WTC11 (cell line): ENCODE data around the gene MRE11. TPM values are rescaled to one million over a fixed set of nuclear protein-coding genes. Genes with fewer than 3 reads are reported as not detected.

Source experiments
- ATAC-seq: fragments of 200-7000 bp; cut with Tn5 transposase; 2 replicates; pipeline ENCODE4 v1.10.0; 2021; ENCODE audit warnings: mild to moderate bottlenecking, moderate library complexity
- CTCF ChIA-PET: fragments of 300-600 bp; sonication (Branson Sonifier 250); formaldehyde crosslinking; loops from one replicate; lab custom pipeline; 2021; ENCODE audit warnings: antibody characterized with exemption; lab: Charles Lee
- POLR2A ChIA-PET: fragments of 350-600 bp; sonication (Branson Sonifier 250); formaldehyde crosslinking; loops from one replicate; lab custom pipeline; 2021; ENCODE audit warnings: antibody characterized with exemption; lab: Charles Lee
- DNase-seq: peaks from one replicate; pipeline ENCODE4 v3.0.0; 2021; ENCODE audit warnings: low spot score
- H3K27ac Mint-ChIP-seq: 2 replicates; pipeline ENCODE4 v1.8.0; 2021; ENCODE audit warnings: mixed read lengths
- H3K27me3 Mint-ChIP-seq: 2 replicates; pipeline ENCODE4 v1.8.0; 2021; ENCODE audit warnings: low read depth, mild to moderate bottlenecking, moderate library complexity, mixed read lengths
- H3K36me3 Mint-ChIP-seq: 2 replicates; pipeline ENCODE4 v1.8.0; 2021; ENCODE audit warnings: mixed read lengths
- H3K4me1 Mint-ChIP-seq: 2 replicates; pipeline ENCODE4 v1.8.0; 2022; ENCODE audit warnings: mixed read lengths
- H3K4me3 Mint-ChIP-seq: 2 replicates; pipeline ENCODE4 v1.8.0; 2021; ENCODE audit warnings: mild to moderate bottlenecking, moderate library complexity, mixed read lengths
- H3K9me3 Mint-ChIP-seq: 2 replicates; pipeline ENCODE4 v1.8.0; 2021; ENCODE audit warnings: mixed read lengths
- ARID4B ChIP-seq: sonication (generic); formaldehyde crosslinking; IDR thresholded peaks from 2 replicates; pipeline ENCODE4 v1.8.0; 2023; ENCODE audit warnings: missing genetic modification reagents, mild to moderate bottlenecking, borderline replicate concordance
- ATF6 ChIP-seq: sonication (generic); formaldehyde crosslinking; IDR thresholded peaks from 2 replicates; pipeline ENCODE4 v1.8.1; 2023; ENCODE audit warnings: mild to moderate bottlenecking, missing genetic modification reagents
- CBFB ChIP-seq: sonication (generic); formaldehyde crosslinking; IDR thresholded peaks from 2 replicates; pipeline ENCODE4 v1.8.1; 2022; ENCODE audit warnings: mild to moderate bottlenecking, low read depth, missing genetic modification reagents
- CTCF ChIP-seq: fragments of 200-600 bp; IDR thresholded peaks from 2 replicates; pipeline ENCODE4 v1.8.0; 2022; ENCODE audit warnings: antibody characterized with exemption
- E2F1 ChIP-seq: sonication (generic); formaldehyde crosslinking; IDR thresholded peaks from 2 replicates; pipeline ENCODE4 v1.8.0; 2022; ENCODE audit warnings: mild to moderate bottlenecking, missing genetic modification reagents
- ELF4 ChIP-seq: sonication (generic); formaldehyde crosslinking; IDR thresholded peaks from 2 replicates; pipeline ENCODE4 v1.8.1; 2022; ENCODE audit warnings: low read depth, mild to moderate bottlenecking, moderate library complexity, missing genetic modification reagents
- ESRRA ChIP-seq: sonication (generic); formaldehyde crosslinking; IDR thresholded peaks from 2 replicates; pipeline ENCODE4 v1.8.1; 2022; ENCODE audit warnings: mild to moderate bottlenecking, missing genetic modification reagents, borderline replicate concordance
- FOXP1 ChIP-seq: sonication (generic); formaldehyde crosslinking; IDR thresholded peaks from 2 replicates; pipeline ENCODE4 v1.8.0; 2022; ENCODE audit warnings: missing genetic modification reagents, mild to moderate bottlenecking, moderate library complexity, borderline replicate concordance
- GTF2I ChIP-seq: fragments of 250-450 bp; sonication (Bioruptor Pico); conservative IDR thresholded peaks from 2 replicates; pipeline ENCODE4 v1.4.0; 2021; ENCODE audit warnings: mild to moderate bottlenecking
- IRF1 ChIP-seq: sonication (generic); formaldehyde crosslinking; IDR thresholded peaks from 2 replicates; pipeline ENCODE4 v1.8.0; 2023; ENCODE audit warnings: missing genetic modification reagents
- JUN ChIP-seq: sonication (generic); formaldehyde crosslinking; IDR thresholded peaks from 2 replicates; pipeline ENCODE4 v1.8.0; 2023; ENCODE audit warnings: mild to moderate bottlenecking, missing genetic modification reagents
- MAX ChIP-seq: sonication (generic); formaldehyde crosslinking; IDR thresholded peaks from 2 replicates; pipeline ENCODE4 v1.8.0; 2022; ENCODE audit warnings: mild to moderate bottlenecking, missing genetic modification reagents
- MXD4 ChIP-seq: fragments of 250-450 bp; sonication (Bioruptor Pico); IDR thresholded peaks from 2 replicates; pipeline ENCODE4 v1.8.0; 2021; ENCODE audit warnings: mild to moderate bottlenecking, moderate library complexity, borderline replicate concordance
- NFATC4 ChIP-seq: fragments of 250-450 bp; sonication (Bioruptor Pico); IDR thresholded peaks from 2 replicates; pipeline ENCODE4 v1.9.0; 2021; ENCODE audit warnings: mild to moderate bottlenecking
- NR3C1 ChIP-seq: sonication (generic); formaldehyde crosslinking; conservative IDR thresholded peaks from 2 replicates; pipeline ENCODE4 v1.8.1; 2023; ENCODE audit warnings: low read depth, mild to moderate bottlenecking, missing genetic modification reagents
- PRRX2 ChIP-seq: fragments of 250-450 bp; sonication (Bioruptor Pico); IDR thresholded peaks from 2 replicates; pipeline ENCODE4 v1.8.0; 2021; ENCODE audit warnings: mild to moderate bottlenecking
- TEAD1 ChIP-seq: sonication (generic); formaldehyde crosslinking; IDR thresholded peaks from 2 replicates; pipeline ENCODE4 v1.8.0; 2022; ENCODE audit warnings: mild to moderate bottlenecking, missing genetic modification reagents
- TP53 ChIP-seq: sonication (generic); formaldehyde crosslinking; IDR thresholded peaks from 2 replicates; pipeline ENCODE4 v1.8.1; 2023; ENCODE audit warnings: mild to moderate bottlenecking, missing genetic modification reagents
- ZNF281 ChIP-seq: sonication (generic); formaldehyde crosslinking; IDR thresholded peaks from 2 replicates; pipeline ENCODE4 v1.8.0; 2023; ENCODE audit warnings: mild to moderate bottlenecking, missing genetic modification reagents
- ZNF416 ChIP-seq: fragments of 250-450 bp; sonication (Bioruptor Pico); IDR thresholded peaks from 2 replicates; pipeline ENCODE4 v1.9.0; 2021; ENCODE audit warnings: mild to moderate bottlenecking, inconsistent platforms
- ZNF425 ChIP-seq: fragments of 250-450 bp; sonication (Bioruptor Pico); conservative IDR thresholded peaks from 2 replicates; pipeline ENCODE4 v1.9.0; 2021; ENCODE audit warnings: mild to moderate bottlenecking
- total RNA-seq: library from RNA; stranded (reverse); gene quantifications from 3 replicates; pipeline ENCODE4 v1.2.3, GENCODE V29; 2021

MRE11 gene
- total RNA-seq, 1 experiment from 2014 or later: 34.3 TPM

GRCh38 chr11:94481342-94481741 lies 12.3 kb downstream of the MRE11 start:
- no peak for DNase-seq
- ATAC-seq: no peak
- TF ChIP-seq NFATC4 (CRISPR knock-in tag): no peak
- TF ChIP-seq GTF2I: no peak
- no peak for TF ChIP-seq CBFB
- no peak for TF ChIP-seq ARID4B
- TF ChIP-seq ELF4 (CRISPR knock-in tag): no peak
- no peak for TF ChIP-seq TEAD1 (CRISPR knock-in tag)
- no peak for TF ChIP-seq IRF1
- no peak for TF ChIP-seq PRRX2 (CRISPR knock-in tag)
- TF ChIP-seq ZNF425: no peak
- TF ChIP-seq ESRRA (CRISPR knock-in tag): no peak
- Mint-ChIP-seq H3K4me1 (no peaks in the 10 kb centered on the region), H3K9me3 (no peaks in the 10 kb centered on the region), H3K27me3 (no peaks in the 10 kb centered on the region), H3K4me3 (no peak overlapping the region), H3K36me3 (peaks cover 30% of the 10 kb centered on the region), H3K27ac (no peak overlapping the region)
- POLR2A ChIA-PET: no interaction called here
- CTCF ChIA-PET: no interaction called here

- Mint-ChIP-seq H3K9me3 (no peaks in the 10 kb centered on the region), H3K27me3 (no peaks in the 10 kb centered on the region), H3K27ac (peak overlapping the region; percentile 20; the same call in 1 of the 2 replicates), H3K4me1 (peaks cover 22% of the 10 kb centered on the region), H3K4me3 (no peak overlapping the region), H3K36me3 (peaks cover 15% of the 10 kb centered on the region)
- no peak for TF ChIP-seq E2F1
- TF ChIP-seq TP53 (CRISPR knock-in tag): no peak
- no peak for TF ChIP-seq CTCF
- no peak for TF ChIP-seq MXD4 (CRISPR knock-in tag)
- no peak for TF ChIP-seq ATF6 (CRISPR knock-in tag)
- TF ChIP-seq MAX (CRISPR knock-in tag): no peak
- TF ChIP-seq FOXP1: no peak
- TF ChIP-seq ZNF281 (CRISPR knock-in tag): no peak
- no peak for TF ChIP-seq JUN
- no peak for TF ChIP-seq ELF4 (CRISPR knock-in tag)
- TF ChIP-seq ZNF416 (CRISPR knock-in tag): no peak
- TF ChIP-seq NR3C1 (CRISPR knock-in tag): no peak
- ATAC-seq: peak; percentile 66
- CTCF ChIA-PET: interaction anchor here (0.8 to 1.4 kb wide), 2 partner anchors 27 to 582 kb away, joined by 4 to 7 read pairs; no protein-coding TSS in a partner anchor
- POLR2A ChIA-PET: interaction anchor here (0.6 kb wide), 1 partner anchor 31 kb away, joined by 4 read pairs; no protein-coding TSS in a partner anchor
- no peak for DNase-seq
These were observed 16.0 kb downstream of the MRE11 start for GRCh38 chr11:94477624-94478023.
